ENCODE measurements around the gene AICDA. TPM values are rescaled to one million over a fixed set of nuclear protein-coding genes. Genes with fewer than 3 reads are reported as not detected.

AICDA gene
- total and polyA plus RNA-seq, 10 of the 15 experiments (the other 5 are each of a cell fraction or from before 2014, with no cell fraction given) = 9.4 to 24.9 (median 16.6) TPM

DNA sequence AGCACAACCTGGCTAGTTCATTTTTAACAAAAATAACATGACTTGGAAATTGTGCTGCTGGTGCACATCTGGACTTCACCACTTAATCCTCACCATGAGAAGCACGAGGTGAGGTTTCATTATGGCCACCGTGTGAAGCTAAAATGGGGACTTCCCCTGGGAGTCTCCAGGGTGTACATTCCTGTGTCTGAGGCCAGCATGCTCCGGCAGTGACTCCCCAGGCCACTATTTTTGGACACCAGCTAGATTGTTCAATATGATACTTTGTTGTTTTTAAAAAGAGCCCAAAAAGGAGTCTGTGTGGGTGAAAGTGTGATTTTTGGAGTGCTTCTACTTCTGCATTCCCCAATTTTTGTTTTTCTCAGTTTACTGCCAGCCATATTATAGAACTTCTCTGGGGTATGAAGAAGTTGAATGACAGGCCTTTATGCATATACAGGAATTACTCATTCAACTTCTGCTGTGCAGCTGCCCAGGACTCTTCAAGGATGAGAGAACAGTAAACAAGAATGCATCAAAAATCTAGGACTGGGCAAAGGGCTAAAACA, 16.9 kb upstream of the AICDA start (continued):
- TF ChIP-seq, protein P1, sequence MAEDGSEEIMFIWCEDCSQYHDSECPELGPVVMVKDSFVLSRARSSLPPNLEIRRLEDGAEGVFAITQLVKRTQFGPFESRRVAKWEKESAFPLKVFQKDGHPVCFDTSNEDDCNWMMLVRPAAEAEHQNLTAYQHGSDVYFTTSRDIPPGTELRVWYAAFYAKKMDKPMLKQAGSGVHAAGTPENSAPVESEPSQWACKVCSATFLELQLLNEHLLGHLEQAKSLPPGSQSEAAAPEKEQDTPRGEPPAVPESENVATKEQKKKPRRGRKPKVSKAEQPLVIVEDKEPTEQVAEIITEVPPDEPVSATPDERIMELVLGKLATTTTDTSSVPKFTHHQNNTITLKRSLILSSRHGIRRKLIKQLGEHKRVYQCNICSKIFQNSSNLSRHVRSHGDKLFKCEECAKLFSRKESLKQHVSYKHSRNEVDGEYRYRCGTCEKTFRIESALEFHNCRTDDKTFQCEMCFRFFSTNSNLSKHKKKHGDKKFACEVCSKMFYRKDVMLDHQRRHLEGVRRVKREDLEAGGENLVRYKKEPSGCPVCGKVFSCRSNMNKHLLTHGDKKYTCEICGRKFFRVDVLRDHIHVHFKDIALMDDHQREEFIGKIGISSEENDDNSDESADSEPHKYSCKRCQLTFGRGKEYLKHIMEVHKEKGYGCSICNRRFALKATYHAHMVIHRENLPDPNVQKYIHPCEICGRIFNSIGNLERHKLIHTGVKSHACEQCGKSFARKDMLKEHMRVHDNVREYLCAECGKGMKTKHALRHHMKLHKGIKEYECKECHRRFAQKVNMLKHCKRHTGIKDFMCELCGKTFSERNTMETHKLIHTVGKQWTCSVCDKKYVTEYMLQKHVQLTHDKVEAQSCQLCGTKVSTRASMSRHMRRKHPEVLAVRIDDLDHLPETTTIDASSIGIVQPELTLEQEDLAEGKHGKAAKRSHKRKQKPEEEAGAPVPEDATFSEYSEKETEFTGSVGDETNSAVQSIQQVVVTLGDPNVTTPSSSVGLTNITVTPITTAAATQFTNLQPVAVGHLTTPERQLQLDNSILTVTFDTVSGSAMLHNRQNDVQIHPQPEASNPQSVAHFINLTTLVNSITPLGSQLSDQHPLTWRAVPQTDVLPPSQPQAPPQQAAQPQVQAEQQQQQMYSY (CRISPR knock-in tag; IDR thresholded peaks at IDR 0.05) = no peak
- TF ChIP-seq, protein P2, sequence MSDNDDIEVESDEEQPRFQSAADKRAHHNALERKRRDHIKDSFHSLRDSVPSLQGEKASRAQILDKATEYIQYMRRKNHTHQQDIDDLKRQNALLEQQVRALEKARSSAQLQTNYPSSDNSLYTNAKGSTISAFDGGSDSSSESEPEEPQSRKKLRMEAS (IDR thresholded peaks at IDR 0.05; ENCODE audit: low read depth, low read length) = peak; percentile 73; the same call in 1 of the 2 replicates
- TF ChIP-seq, protein P3, sequence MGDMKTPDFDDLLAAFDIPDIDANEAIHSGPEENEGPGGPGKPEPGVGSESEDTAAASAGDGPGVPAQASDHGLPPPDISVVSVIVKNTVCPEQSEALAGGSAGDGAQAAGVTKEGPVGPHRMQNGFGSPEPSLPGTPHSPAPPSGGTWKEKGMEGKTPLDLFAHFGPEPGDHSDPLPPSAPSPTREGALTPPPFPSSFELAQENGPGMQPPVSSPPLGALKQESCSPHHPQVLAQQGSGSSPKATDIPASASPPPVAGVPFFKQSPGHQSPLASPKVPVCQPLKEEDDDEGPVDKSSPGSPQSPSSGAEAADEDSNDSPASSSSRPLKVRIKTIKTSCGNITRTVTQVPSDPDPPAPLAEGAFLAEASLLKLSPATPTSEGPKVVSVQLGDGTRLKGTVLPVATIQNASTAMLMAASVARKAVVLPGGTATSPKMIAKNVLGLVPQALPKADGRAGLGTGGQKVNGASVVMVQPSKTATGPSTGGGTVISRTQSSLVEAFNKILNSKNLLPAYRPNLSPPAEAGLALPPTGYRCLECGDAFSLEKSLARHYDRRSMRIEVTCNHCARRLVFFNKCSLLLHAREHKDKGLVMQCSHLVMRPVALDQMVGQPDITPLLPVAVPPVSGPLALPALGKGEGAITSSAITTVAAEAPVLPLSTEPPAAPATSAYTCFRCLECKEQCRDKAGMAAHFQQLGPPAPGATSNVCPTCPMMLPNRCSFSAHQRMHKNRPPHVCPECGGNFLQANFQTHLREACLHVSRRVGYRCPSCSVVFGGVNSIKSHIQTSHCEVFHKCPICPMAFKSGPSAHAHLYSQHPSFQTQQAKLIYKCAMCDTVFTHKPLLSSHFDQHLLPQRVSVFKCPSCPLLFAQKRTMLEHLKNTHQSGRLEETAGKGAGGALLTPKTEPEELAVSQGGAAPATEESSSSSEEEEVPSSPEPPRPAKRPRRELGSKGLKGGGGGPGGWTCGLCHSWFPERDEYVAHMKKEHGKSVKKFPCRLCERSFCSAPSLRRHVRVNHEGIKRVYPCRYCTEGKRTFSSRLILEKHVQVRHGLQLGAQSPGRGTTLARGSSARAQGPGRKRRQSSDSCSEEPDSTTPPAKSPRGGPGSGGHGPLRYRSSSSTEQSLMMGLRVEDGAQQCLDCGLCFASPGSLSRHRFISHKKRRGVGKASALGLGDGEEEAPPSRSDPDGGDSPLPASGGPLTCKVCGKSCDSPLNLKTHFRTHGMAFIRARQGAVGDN (IDR thresholded peaks at IDR 0.05) = peak; percentile 55; the same call in 1 of the 2 replicates
- TF ChIP-seq PAX8 (IDR thresholded peaks at IDR 0.05) (no peak), EZH2 (IDR thresholded peaks at IDR 0.05; ENCODE audit: borderline replicate concordance, control insufficient read depth, low read depth, low read length) (no peak), JUNB (IDR thresholded peaks at IDR 0.05) (peak; percentile 92), NR2F1 (conservative IDR thresholded peaks at IDR 0.05) (peak; percentile 86), POLR2A (IDR thresholded peaks at IDR 0.05; ENCODE audit: low read depth, low read length) (no peak), FOXK2 (IDR thresholded peaks at IDR 0.05) (no peak), PML (IDR thresholded peaks at IDR 0.05; ENCODE audit: low read length) (peak; percentile 88), SMARCA5 (IDR thresholded peaks at IDR 0.05) (no peak), STAT1 (conservative IDR thresholded peaks at IDR 0.05) (no peak), FOS (IDR thresholded peaks at IDR 0.05; ENCODE audit: borderline replicate concordance, extremely low read depth, insufficient read length) (no peak), ZSCAN29 (IDR thresholded peaks at IDR 0.05) (no peak), TCF7 (IDR thresholded peaks at IDR 0.05; ENCODE audit: borderline replicate concordance) (peak; percentile 25; the same call in 1 of the 2 replicates), POLR2AphosphoS5 (IDR thresholded peaks at IDR 0.05; ENCODE audit: low read length) (no peak), RB1 (IDR thresholded peaks at IDR 0.05; ENCODE audit: borderline replicate concordance) (no peak)
- TF ChIP-seq, protein P4, sequence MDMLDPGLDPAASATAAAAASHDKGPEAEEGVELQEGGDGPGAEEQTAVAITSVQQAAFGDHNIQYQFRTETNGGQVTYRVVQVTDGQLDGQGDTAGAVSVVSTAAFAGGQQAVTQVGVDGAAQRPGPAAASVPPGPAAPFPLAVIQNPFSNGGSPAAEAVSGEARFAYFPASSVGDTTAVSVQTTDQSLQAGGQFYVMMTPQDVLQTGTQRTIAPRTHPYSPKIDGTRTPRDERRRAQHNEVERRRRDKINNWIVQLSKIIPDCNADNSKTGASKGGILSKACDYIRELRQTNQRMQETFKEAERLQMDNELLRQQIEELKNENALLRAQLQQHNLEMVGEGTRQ (IDR thresholded peaks at IDR 0.05; ENCODE audit: borderline replicate concordance, low read depth, low read length) = no peak
- TF ChIP-seq, protein P5, sequence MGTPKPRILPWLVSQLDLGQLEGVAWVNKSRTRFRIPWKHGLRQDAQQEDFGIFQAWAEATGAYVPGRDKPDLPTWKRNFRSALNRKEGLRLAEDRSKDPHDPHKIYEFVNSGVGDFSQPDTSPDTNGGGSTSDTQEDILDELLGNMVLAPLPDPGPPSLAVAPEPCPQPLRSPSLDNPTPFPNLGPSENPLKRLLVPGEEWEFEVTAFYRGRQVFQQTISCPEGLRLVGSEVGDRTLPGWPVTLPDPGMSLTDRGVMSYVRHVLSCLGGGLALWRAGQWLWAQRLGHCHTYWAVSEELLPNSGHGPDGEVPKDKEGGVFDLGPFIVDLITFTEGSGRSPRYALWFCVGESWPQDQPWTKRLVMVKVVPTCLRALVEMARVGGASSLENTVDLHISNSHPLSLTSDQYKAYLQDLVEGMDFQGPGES (IDR thresholded peaks at IDR 0.05) = no peak
- TF ChIP-seq, protein P6, sequence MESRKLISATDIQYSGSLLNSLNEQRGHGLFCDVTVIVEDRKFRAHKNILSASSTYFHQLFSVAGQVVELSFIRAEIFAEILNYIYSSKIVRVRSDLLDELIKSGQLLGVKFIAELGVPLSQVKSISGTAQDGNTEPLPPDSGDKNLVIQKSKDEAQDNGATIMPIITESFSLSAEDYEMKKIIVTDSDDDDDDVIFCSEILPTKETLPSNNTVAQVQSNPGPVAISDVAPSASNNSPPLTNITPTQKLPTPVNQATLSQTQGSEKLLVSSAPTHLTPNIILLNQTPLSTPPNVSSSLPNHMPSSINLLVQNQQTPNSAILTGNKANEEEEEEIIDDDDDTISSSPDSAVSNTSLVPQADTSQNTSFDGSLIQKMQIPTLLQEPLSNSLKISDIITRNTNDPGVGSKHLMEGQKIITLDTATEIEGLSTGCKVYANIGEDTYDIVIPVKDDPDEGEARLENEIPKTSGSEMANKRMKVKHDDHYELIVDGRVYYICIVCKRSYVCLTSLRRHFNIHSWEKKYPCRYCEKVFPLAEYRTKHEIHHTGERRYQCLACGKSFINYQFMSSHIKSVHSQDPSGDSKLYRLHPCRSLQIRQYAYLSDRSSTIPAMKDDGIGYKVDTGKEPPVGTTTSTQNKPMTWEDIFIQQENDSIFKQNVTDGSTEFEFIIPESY (IDR thresholded peaks at IDR 0.05) = no peak

All from GM12878 (cell line).